ENCODE results near the gene PDGFRB. TPM values are rescaled to one million over a fixed set of nuclear protein-coding genes. Genes with fewer than 3 reads are reported as not detected.
A peak's percentile ranks its signal among the peaks of the same experiment; 100 is the strongest.

Gene PDGFRB
- total RNA-seq: not detected
- under 1 TPM in 1 of 4 donors, not detected in 3; 0.03 TPM for polyA plus RNA-seq

GRCh38 chr5:150155258-150156026, at the start of gene PDGFRB:
Gene PDGFRB (minus strand): TSS chr5:150155845. CDS start chr5:150137047, 18,798 bp downstream.
- no peaks in the 10 kb centered on the region for H3K36me3 Mint-ChIP-seq
- H3K27ac ChIP-seq (ENCODE audit: insufficient read depth, low read length, poor library complexity, severe bottlenecking): no peak within 1 kb of the TSS

GRCh38 chr5:150204590-150204960, 48.9 kb upstream of the PDGFRB start:
- H3K27me3 Mint-ChIP-seq: peaks cover 14% of the 10 kb centered on the region
- no peak overlapping the region for H3K4me3 ChIP-seq (ENCODE audit: low read depth, low read length)
- ATAC-seq (ENCODE audit: low read depth in 2 of 2): no peak

More at GRCh38 chr5:150155258-150156026, at the start of gene PDGFRB:
- DNase-seq (peak in 2 of 3 donors; percentile 4 to 25), ATAC-seq (ENCODE audit: low read depth in 2 of 2) (peak; percentile 38 to 48)
- Histone ChIP-seq H3K36me3 (ENCODE audit: control insufficient read depth, insufficient read depth, low read length) (no peaks in the 10 kb centered on the region), H3K4me1 (ENCODE audit: control insufficient read depth, insufficient read depth, low read length, poor library complexity, severe bottlenecking) (peaks cover 9% of the 10 kb centered on the region), H3K27me3 (ENCODE audit: control insufficient read depth, insufficient read depth, low read length) (peaks cover 4% of the 10 kb centered on the region), H3K4me3 (ENCODE audit: low read depth, low read length) (no peak within 1 kb of the TSS), H3K9me3 (ENCODE audit: control insufficient read depth in 2 of 2, low read length in 2 of 2) (no peaks in the 10 kb centered on the region)
- Mint-ChIP-seq H3K27me3 (peaks cover 35% of the 10 kb centered on the region), H3K4me3 (peak within 1 kb of the TSS in 3 of 4 donors; percentile 74 to 84 (median 80)), H3K27ac (peak within 1 kb of the TSS in 2 of 3 donors; percentile 48 to 75), H3K4me1 (peaks cover 0 to 9% (median 4%) of the 10 kb centered on the region in 4 donors), H3K9me3 (peaks cover 0 to 2% (median 0%) of the 10 kb centered on the region in 7 donors)

GRCh38 chr5:150203832-150204589, 48.4 kb upstream of the PDGFRB start:
- Mint-ChIP-seq H3K27me3 (peaks cover 14% of the 10 kb centered on the region), H3K4me3 (no peak overlapping the region), H3K27ac (peak overlapping the region in 1 of 3 donors; percentile 36), H3K9me3 (peaks cover 0 to 4% (median 0%) of the 10 kb centered on the region in 7 donors), H3K36me3 (no peaks in the 10 kb centered on the region), H3K4me1 (peaks cover 0 to 11% (median 0%) of the 10 kb centered on the region in 4 donors)
- ATAC-seq (ENCODE audit: low read depth in 2 of 2) (no peak), DNase-seq (no peak)
- H3K36me3 ChIP-seq (ENCODE audit: control insufficient read depth, insufficient read depth, low read length): no peaks in the 10 kb centered on the region
- peaks cover 4% of the 10 kb centered on the region for H3K27me3 ChIP-seq (ENCODE audit: control insufficient read depth, insufficient read depth, low read length)
- peaks cover under 1% of the 10 kb centered on the region for H3K4me1 ChIP-seq (ENCODE audit: control insufficient read depth, insufficient read depth, low read length, poor library complexity, severe bottlenecking)
- no peaks in the 10 kb centered on the region for H3K9me3 ChIP-seq (ENCODE audit: control insufficient read depth in 2 of 2, low read length in 2 of 2)
- no peak overlapping the region for H3K27ac ChIP-seq (ENCODE audit: insufficient read depth, low read length, poor library complexity, severe bottlenecking)
- no peak overlapping the region for H3K4me3 ChIP-seq (ENCODE audit: low read depth, low read length)

More at GRCh38 chr5:150204590-150204960, 48.9 kb upstream of the PDGFRB start:
- no peak overlapping the region for H3K27ac ChIP-seq (ENCODE audit: insufficient read depth, low read length, poor library complexity, severe bottlenecking)
- no peak for DNase-seq
- Mint-ChIP-seq H3K4me3 (no peak overlapping the region), H3K36me3 (no peaks in the 10 kb centered on the region), H3K4me1 (peaks cover 0 to 15% (median 0%) of the 10 kb centered on the region in 4 donors), H3K27ac (no peak overlapping the region), H3K9me3 (peaks cover 0 to 4% (median 0%) of the 10 kb centered on the region in 7 donors)
- H3K4me1 ChIP-seq (ENCODE audit: control insufficient read depth, insufficient read depth, low read length, poor library complexity, severe bottlenecking): peaks cover 4% of the 10 kb centered on the region
- no peaks in the 10 kb centered on the region for H3K9me3 ChIP-seq (ENCODE audit: control insufficient read depth in 2 of 2, low read length in 2 of 2)
- no peaks in the 10 kb centered on the region for H3K36me3 ChIP-seq (ENCODE audit: control insufficient read depth, insufficient read depth, low read length)
- H3K27me3 ChIP-seq (ENCODE audit: control insufficient read depth, insufficient read depth, low read length): peaks cover 4% of the 10 kb centered on the region

DNA sequence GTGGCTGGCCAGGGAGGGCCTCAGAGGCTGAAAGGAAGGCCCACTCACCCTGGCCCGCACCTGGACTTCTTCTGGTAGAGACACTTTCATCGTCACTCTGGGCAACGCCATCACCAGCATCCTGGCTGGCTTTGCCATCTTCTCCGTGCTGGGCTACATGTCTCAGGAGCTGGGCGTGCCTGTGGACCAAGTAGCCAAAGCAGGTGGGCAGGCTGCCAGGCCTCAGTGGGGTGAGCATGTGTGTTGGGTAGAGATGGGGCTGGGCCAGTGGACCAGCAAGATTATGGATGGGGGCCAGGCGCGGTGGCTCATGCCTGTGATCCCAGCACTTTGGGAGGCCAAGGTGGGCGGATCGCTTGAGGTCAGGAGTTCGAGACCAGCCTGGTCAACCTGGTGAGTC, 46.9 kb upstream of the PDGFRB start:
- H3K9me3 Mint-ChIP-seq: peaks cover 0 to 4% (median 0%) of the 10 kb centered on the region in 7 donors
- no peaks in the 10 kb centered on the region for H3K4me1 Mint-ChIP-seq
- Histone ChIP-seq H3K27ac (ENCODE audit: insufficient read depth, low read length, poor library complexity, severe bottlenecking) (no peak overlapping the region), H3K9me3 (ENCODE audit: control insufficient read depth in 2 of 2, low read length in 2 of 2) (no peaks in the 10 kb centered on the region), H3K36me3 (ENCODE audit: control insufficient read depth, insufficient read depth, low read length) (no peaks in the 10 kb centered on the region), H3K4me3 (ENCODE audit: low read depth, low read length) (no peak overlapping the region), H3K27me3 (ENCODE audit: control insufficient read depth, insufficient read depth, low read length) (no peaks in the 10 kb centered on the region), H3K4me1 (ENCODE audit: control insufficient read depth, insufficient read depth, low read length, poor library complexity, severe bottlenecking) (no peaks in the 10 kb centered on the region)
- no peak overlapping the region for H3K27ac Mint-ChIP-seq
- H3K4me3 Mint-ChIP-seq: no peak overlapping the region
- no peaks in the 10 kb centered on the region for H3K36me3 Mint-ChIP-seq
- ATAC-seq (ENCODE audit: low read depth in 2 of 2) (no peak), DNase-seq (no peak)
- peaks cover 4% of the 10 kb centered on the region for H3K27me3 Mint-ChIP-seq

GRCh38 chr5:150197476-150197875, 41.8 kb upstream of the PDGFRB start:
- H3K4me1 Mint-ChIP-seq: no peaks in the 10 kb centered on the region
- Histone ChIP-seq H3K36me3 (ENCODE audit: control insufficient read depth, insufficient read depth, low read length) (no peaks in the 10 kb centered on the region), H3K27me3 (ENCODE audit: control insufficient read depth, insufficient read depth, low read length) (no peaks in the 10 kb centered on the region), H3K9me3 (ENCODE audit: control insufficient read depth in 2 of 2, low read length in 2 of 2) (no peaks in the 10 kb centered on the region), H3K4me1 (ENCODE audit: control insufficient read depth, insufficient read depth, low read length, poor library complexity, severe bottlenecking) (no peaks in the 10 kb centered on the region), H3K27ac (ENCODE audit: insufficient read depth, low read length, poor library complexity, severe bottlenecking) (no peak overlapping the region), H3K4me3 (ENCODE audit: low read depth, low read length) (no peak overlapping the region)
- H3K9me3 Mint-ChIP-seq: peaks cover 0 to 4% (median 0%) of the 10 kb centered on the region in 7 donors
- ATAC-seq (ENCODE audit: low read depth in 2 of 2): no peak
- no peak overlapping the region for H3K27ac Mint-ChIP-seq
- no peak overlapping the region for H3K4me3 Mint-ChIP-seq
- no peak for DNase-seq
- H3K27me3 Mint-ChIP-seq: peaks cover 14% of the 10 kb centered on the region
- H3K36me3 Mint-ChIP-seq: no peaks in the 10 kb centered on the region

- H3K27me3 Mint-ChIP-seq: peaks cover 14% of the 10 kb centered on the region
Measured at GRCh38 chr5:150196986-150197385, 41.3 kb upstream of the PDGFRB start.

DNA sequence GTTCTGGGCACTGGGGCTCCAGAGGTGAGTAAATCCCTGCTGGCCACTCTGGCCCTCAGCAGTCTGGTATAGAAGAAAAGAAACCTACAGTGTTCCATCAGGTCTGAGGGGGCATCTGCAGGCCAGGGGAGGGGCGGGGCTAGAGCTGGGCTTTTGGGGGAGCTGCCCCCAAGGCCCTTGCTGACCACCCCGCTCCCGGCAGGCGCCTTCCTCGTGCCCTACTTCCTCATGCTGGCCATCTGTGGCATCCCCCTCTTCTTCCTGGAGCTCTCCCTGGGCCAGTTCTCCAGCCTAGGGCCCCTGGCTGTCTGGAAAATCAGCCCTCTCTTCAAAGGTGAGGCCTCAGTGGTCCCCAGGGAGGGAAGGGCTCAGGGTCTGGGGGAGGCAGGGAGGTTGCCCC, 40.9 kb upstream of the PDGFRB start:
- Histone ChIP-seq H3K36me3 (ENCODE audit: control insufficient read depth, insufficient read depth, low read length) (no peaks in the 10 kb centered on the region), H3K9me3 (ENCODE audit: control insufficient read depth in 2 of 2, low read length in 2 of 2) (no peaks in the 10 kb centered on the region), H3K27ac (ENCODE audit: insufficient read depth, low read length, poor library complexity, severe bottlenecking) (no peak overlapping the region), H3K27me3 (ENCODE audit: control insufficient read depth, insufficient read depth, low read length) (no peaks in the 10 kb centered on the region), H3K4me1 (ENCODE audit: control insufficient read depth, insufficient read depth, low read length, poor library complexity, severe bottlenecking) (no peaks in the 10 kb centered on the region), H3K4me3 (ENCODE audit: low read depth, low read length) (no peak overlapping the region)
- Mint-ChIP-seq H3K4me3 (no peak overlapping the region), H3K27ac (no peak overlapping the region), H3K9me3 (peaks cover 0 to 4% (median 0%) of the 10 kb centered on the region in 7 donors), H3K4me1 (no peaks in the 10 kb centered on the region), H3K27me3 (peaks cover 14% of the 10 kb centered on the region), H3K36me3 (no peaks in the 10 kb centered on the region)
- ATAC-seq (ENCODE audit: low read depth in 2 of 2) (no peak), DNase-seq (no peak)

More at GRCh38 chr5:150196986-150197385, 41.3 kb upstream of the PDGFRB start:
- Mint-ChIP-seq H3K36me3 (no peaks in the 10 kb centered on the region), H3K27ac (no peak overlapping the region), H3K9me3 (peaks cover 0 to 4% (median 0%) of the 10 kb centered on the region in 7 donors), H3K4me3 (no peak overlapping the region), H3K4me1 (no peaks in the 10 kb centered on the region)
- no peak overlapping the region for H3K4me3 ChIP-seq (ENCODE audit: low read depth, low read length)
- DNase-seq (no peak), ATAC-seq (ENCODE audit: low read depth in 2 of 2) (no peak)
- no peaks in the 10 kb centered on the region for H3K36me3 ChIP-seq (ENCODE audit: control insufficient read depth, insufficient read depth, low read length)
- H3K27ac ChIP-seq (ENCODE audit: insufficient read depth, low read length, poor library complexity, severe bottlenecking): no peak overlapping the region
- no peaks in the 10 kb centered on the region for H3K27me3 ChIP-seq (ENCODE audit: control insufficient read depth, insufficient read depth, low read length)
- H3K9me3 ChIP-seq (ENCODE audit: control insufficient read depth in 2 of 2, low read length in 2 of 2): no peaks in the 10 kb centered on the region
- no peaks in the 10 kb centered on the region for H3K4me1 ChIP-seq (ENCODE audit: control insufficient read depth, insufficient read depth, low read length, poor library complexity, severe bottlenecking)
